HEK293 (cell line): Measurements from ENCODE around the gene CLN6.

ENCODE experiments used
- GLI4 ChIP-seq: fragments of 450-650 bp; formaldehyde crosslinking; IDR thresholded peaks from 2 replicates; pipeline ENCODE4 v1.5.1; 2016; ENCODE audit warnings: missing biosample characterization, missing genetic modification characterization
- HOXA7 ChIP-seq: sonication (generic); formaldehyde crosslinking; IDR thresholded peaks from 2 replicates; pipeline ENCODE4 v1.8.1; 2022; ENCODE audit warnings: missing genetic modification reagents, borderline replicate concordance
- ZNF169 ChIP-seq: fragments of 450-650 bp; formaldehyde crosslinking; IDR thresholded peaks from 2 replicates; pipeline ENCODE4 v1.5.1; 2016; ENCODE audit warnings: missing biosample characterization, missing genetic modification characterization
- TF ChIP-seq, protein P1 (sequence below): fragments of 450-650 bp; formaldehyde crosslinking; IDR thresholded peaks from 2 replicates; pipeline ENCODE4 v1.5.1; 2016; ENCODE audit warnings: missing biosample characterization, missing genetic modification characterization
- TF ChIP-seq, protein P2 (sequence below): IDR thresholded peaks from 2 replicates; pipeline ENCODE4 v1.6.1; 2011; ENCODE audit warnings: mild to moderate bottlenecking, low read depth, low read length, borderline replicate concordance

DNA sequence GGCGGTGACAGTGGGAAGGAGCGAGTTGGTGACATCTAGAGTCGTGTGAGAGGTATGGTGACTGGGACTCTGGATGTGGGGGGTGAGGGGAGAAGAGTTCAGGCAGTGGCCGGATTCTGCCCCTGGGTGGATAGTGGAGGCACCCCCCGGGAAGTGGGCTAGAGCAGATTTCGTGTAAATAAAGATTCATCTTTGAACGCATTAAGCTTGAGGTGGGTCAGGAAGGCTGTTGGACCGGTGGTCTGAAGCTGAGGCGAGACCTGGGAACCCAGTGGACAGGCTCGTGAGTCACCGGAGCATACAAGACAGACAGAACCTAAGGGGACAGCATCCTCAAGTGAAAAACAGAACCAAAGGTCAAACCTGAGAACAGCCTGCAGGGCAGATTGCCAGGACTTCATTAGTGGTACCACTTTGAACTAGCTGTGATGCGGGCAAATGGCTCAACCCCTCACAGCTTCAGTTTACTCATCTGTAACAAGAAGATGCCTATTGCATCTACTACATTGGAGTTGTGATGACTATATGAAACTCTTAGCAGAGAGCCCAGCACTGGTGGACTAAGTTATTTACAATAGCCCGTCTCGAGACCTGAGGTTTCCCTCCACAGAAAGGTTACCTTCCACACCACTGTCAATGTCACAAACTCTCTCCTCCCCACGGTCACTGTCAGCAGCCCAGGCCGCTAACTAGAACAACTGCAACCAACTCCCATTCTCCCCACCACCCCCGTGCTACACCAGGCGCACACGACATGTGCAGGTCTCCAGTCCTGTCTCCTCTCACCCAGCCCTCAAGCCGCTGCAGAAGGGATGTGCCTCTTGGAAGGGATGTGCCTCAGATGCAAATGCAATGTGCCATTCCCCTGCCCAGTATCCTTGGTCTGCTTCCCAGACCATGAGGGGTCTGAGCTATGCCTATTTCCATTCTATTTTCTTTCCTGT is 901 bp upstream of the CLN6 start:
- TF ChIP-seq, protein P1, sequence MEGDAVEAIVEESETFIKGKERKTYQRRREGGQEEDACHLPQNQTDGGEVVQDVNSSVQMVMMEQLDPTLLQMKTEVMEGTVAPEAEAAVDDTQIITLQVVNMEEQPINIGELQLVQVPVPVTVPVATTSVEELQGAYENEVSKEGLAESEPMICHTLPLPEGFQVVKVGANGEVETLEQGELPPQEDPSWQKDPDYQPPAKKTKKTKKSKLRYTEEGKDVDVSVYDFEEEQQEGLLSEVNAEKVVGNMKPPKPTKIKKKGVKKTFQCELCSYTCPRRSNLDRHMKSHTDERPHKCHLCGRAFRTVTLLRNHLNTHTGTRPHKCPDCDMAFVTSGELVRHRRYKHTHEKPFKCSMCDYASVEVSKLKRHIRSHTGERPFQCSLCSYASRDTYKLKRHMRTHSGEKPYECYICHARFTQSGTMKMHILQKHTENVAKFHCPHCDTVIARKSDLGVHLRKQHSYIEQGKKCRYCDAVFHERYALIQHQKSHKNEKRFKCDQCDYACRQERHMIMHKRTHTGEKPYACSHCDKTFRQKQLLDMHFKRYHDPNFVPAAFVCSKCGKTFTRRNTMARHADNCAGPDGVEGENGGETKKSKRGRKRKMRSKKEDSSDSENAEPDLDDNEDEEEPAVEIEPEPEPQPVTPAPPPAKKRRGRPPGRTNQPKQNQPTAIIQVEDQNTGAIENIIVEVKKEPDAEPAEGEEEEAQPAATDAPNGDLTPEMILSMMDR (tag by site-specific recombination), result no peak
- TF ChIP-seq, protein P2, sequence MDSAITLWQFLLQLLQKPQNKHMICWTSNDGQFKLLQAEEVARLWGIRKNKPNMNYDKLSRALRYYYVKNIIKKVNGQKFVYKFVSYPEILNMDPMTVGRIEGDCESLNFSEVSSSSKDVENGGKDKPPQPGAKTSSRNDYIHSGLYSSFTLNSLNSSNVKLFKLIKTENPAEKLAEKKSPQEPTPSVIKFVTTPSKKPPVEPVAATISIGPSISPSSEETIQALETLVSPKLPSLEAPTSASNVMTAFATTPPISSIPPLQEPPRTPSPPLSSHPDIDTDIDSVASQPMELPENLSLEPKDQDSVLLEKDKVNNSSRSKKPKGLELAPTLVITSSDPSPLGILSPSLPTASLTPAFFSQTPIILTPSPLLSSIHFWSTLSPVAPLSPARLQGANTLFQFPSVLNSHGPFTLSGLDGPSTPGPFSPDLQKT, result no peak
- TF ChIP-seq HOXA7 (CRISPR knock-in tag) (no peak), ZNF169 (no peak), GLI4 (tag by site-specific recombination) (no peak)
